Uterus (tissue), 2 donors: ENCODE data around the gene TOGARAM2.

Experiments
- POLR2A ChIP-seq, 2 donors: fragments of 450-650 bp; IDR thresholded peaks; one replicate each; pipeline ENCODE4 v1.6.1; 2016; ENCODE audit warnings: antibody characterized with exemption in 2 of 2, mild to moderate bottlenecking in 1 of 2, moderate library complexity in 1 of 2
- TF ChIP-seq, protein P1 (sequence below), 4 experiments: fragments of 200-600 bp in 2 of 4; fragments of 450-650 bp in 2 of 4; sonication (generic) in 2 of 4; IDR thresholded peaks; one replicate each; pipeline ENCODE4 v1.5.1; 2016 to 2019; ENCODE audit warnings: antibody characterized with exemption in 4 of 4, mild to moderate bottlenecking in 2 of 4, moderate library complexity in 1 of 4

DNA sequence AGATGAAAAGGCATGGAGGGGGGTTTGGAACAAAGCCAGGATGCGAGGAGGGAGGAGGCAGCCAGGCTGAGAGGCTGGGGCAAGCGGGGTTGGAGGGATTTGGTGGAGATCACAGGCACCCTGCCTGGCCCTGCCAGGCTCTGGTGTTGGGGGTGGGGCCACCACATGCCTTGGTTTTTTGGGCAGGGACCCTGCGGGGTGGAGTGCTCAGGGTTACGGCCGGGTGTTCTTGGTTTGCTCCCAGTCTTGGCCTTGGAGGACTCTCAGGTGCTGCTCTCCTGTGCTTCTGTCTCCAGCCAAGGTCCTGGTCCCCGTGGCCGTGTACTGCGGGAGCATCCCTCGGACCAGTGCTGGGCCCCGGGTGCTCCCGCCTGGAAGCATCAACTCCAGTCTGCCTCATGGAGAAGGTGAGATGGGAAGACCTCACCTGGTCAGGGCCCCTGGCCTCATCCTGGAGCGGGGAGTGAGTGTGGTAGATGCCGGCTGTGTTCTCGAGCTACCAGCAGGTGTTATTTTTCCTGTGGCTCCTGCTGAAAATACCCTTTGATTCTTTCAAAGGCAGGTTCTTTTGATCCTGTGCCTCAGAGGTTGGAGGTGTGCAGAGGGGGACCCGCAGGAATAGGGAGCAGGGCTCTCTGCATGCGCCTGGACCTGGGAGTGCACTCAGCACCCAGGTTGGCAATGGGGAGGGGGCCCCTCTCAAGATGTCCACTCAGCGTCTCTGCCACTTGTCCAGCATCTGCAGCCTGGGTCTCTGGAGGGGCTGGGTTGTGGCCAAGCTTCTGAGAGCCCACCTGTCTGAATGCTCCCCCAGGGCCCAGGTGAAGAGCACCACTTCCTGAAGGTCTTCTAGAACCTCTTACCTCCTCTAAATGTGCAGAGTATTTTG lies 17.0 kb downstream of the TOGARAM2 start:
- TF ChIP-seq, protein P1, sequence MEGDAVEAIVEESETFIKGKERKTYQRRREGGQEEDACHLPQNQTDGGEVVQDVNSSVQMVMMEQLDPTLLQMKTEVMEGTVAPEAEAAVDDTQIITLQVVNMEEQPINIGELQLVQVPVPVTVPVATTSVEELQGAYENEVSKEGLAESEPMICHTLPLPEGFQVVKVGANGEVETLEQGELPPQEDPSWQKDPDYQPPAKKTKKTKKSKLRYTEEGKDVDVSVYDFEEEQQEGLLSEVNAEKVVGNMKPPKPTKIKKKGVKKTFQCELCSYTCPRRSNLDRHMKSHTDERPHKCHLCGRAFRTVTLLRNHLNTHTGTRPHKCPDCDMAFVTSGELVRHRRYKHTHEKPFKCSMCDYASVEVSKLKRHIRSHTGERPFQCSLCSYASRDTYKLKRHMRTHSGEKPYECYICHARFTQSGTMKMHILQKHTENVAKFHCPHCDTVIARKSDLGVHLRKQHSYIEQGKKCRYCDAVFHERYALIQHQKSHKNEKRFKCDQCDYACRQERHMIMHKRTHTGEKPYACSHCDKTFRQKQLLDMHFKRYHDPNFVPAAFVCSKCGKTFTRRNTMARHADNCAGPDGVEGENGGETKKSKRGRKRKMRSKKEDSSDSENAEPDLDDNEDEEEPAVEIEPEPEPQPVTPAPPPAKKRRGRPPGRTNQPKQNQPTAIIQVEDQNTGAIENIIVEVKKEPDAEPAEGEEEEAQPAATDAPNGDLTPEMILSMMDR (IDR thresholded peaks at IDR 0.05): no peak
- TF ChIP-seq POLR2A (IDR thresholded peaks at IDR 0.05): no peak
